SK-N-MC (cell line): ENCODE results near the gene COMMD7.

ENCODE experiments used
- DNase-seq: peaks from one replicate; pipeline ENCODE4 v3.0.0-alpha.2; 2011; ENCODE audit warnings: low read depth, low spot score
- H3K27ac ChIP-seq: fragments of 200-600 bp; sonication (generic); 2 replicates; pipeline ENCODE4 v1.5.1; 2016; ENCODE audit warnings: mixed run types
- H3K36me3 ChIP-seq: fragments of 200-600 bp; sonication (generic); 2 replicates; pipeline ENCODE4 v1.6.1; 2017; ENCODE audit warnings: antibody characterized with exemption, low read length, mixed read lengths; ENCODE audit not compliant: insufficient read depth
- H3K4me3 ChIP-seq: fragments of 200-600 bp; sonication (generic); 2 replicates; pipeline ENCODE4 v1.5.1; 2016
- H3K9ac ChIP-seq: fragments of 200-600 bp; sonication (generic); 2 replicates; pipeline ENCODE4 v1.8.0; 2017; ENCODE audit warnings: mixed run types, mixed read lengths; ENCODE audit not compliant: insufficient read length
- H3K9me3 ChIP-seq: fragments of 200-600 bp; sonication (generic); 2 replicates; pipeline ENCODE4 v1.6.1; 2017; ENCODE audit warnings: low read depth, mild to moderate bottlenecking, antibody characterized with exemption, low read length, moderate library complexity, mixed read lengths
- EZH2 ChIP-seq: fragments of 200-600 bp; sonication (generic); IDR thresholded peaks from one replicate; pipeline ENCODE4 v1.6.1; 2017; ENCODE audit warnings: antibody characterized with exemption
- FOXP2 ChIP-seq: optimal IDR thresholded peaks from 2 replicates; pipeline ENCODE3; 2011; ENCODE audit warnings: mild to moderate bottlenecking, moderate library complexity; ENCODE audit not compliant: insufficient read depth; ENCODE audit errors: extremely low read length, control extremely low read depth
- POLR2AphosphoS5 ChIP-seq: IDR thresholded peaks from 2 replicates; pipeline ENCODE4 v1.6.1; 2012; ENCODE audit warnings: mild to moderate bottlenecking, low read depth, low read length, borderline replicate concordance

Gene COMMD7

GRCh38 chr20:32675223-32675975 lies 67.9 kb downstream of the COMMD7 start:
- TF ChIP-seq EZH2: no peak
- no peak for TF ChIP-seq POLR2AphosphoS5
- no peak for TF ChIP-seq FOXP2
- H3K9ac ChIP-seq: no peak overlapping the region
- H3K4me3 ChIP-seq: no peak overlapping the region
- H3K27ac ChIP-seq: no peak overlapping the region
- DNase-seq: no peak
- no peaks in the 10 kb centered on the region for H3K36me3 ChIP-seq
- no peaks in the 10 kb centered on the region for H3K9me3 ChIP-seq

- no peak for TF ChIP-seq EZH2
- no peak for TF ChIP-seq POLR2AphosphoS5
- TF ChIP-seq FOXP2: no peak
- Histone ChIP-seq H3K36me3 (no peaks in the 10 kb centered on the region), H3K9me3 (no peaks in the 10 kb centered on the region), H3K4me3 (no peak overlapping the region), H3K27ac (no peak overlapping the region), H3K9ac (no peak overlapping the region)
- DNase-seq: no peak
Measured at GRCh38 chr20:32674362-32674789, 68.9 kb downstream of the COMMD7 start.

GRCh38 chr20:32672982-32673851 lies 70.0 kb downstream of the COMMD7 start:
- Histone ChIP-seq H3K4me3 (no peak overlapping the region), H3K27ac (no peak overlapping the region), H3K9me3 (no peaks in the 10 kb centered on the region), H3K9ac (peak overlapping the region; percentile 37), H3K36me3 (no peaks in the 10 kb centered on the region)
- DNase-seq: no peak
- TF ChIP-seq EZH2 (no peak), POLR2AphosphoS5 (no peak), FOXP2 (no peak)

- TF ChIP-seq FOXP2: no peak
- TF ChIP-seq POLR2AphosphoS5: no peak
- TF ChIP-seq EZH2: no peak
- no peaks in the 10 kb centered on the region for H3K36me3 ChIP-seq
- no peaks in the 10 kb centered on the region for H3K9me3 ChIP-seq
- H3K9ac ChIP-seq: peak overlapping the region; percentile 37
- H3K27ac ChIP-seq: no peak overlapping the region
- DNase-seq: no peak
- H3K4me3 ChIP-seq: no peak overlapping the region
Measured at GRCh38 chr20:32672394-32672981, 70.8 kb downstream of the COMMD7 start.

GRCh38 chr20:32670773-32671455 lies 72.4 kb downstream of the COMMD7 start:
- H3K27ac ChIP-seq: no peak overlapping the region
- no peak overlapping the region for H3K9ac ChIP-seq
- no peak overlapping the region for H3K4me3 ChIP-seq
- H3K9me3 ChIP-seq: no peaks in the 10 kb centered on the region
- TF ChIP-seq POLR2AphosphoS5 (no peak), EZH2 (no peak), FOXP2 (no peak)
- DNase-seq: no peak
- no peaks in the 10 kb centered on the region for H3K36me3 ChIP-seq

GRCh38 chr20:32667027-32667426 lies 76.2 kb downstream of the COMMD7 start:
- TF ChIP-seq EZH2: no peak
- no peak for TF ChIP-seq FOXP2
- H3K9ac ChIP-seq: no peak overlapping the region
- no peak overlapping the region for H3K27ac ChIP-seq
- no peaks in the 10 kb centered on the region for H3K9me3 ChIP-seq
- H3K36me3 ChIP-seq: no peaks in the 10 kb centered on the region
- DNase-seq: no peak
- H3K4me3 ChIP-seq: no peak overlapping the region

- DNase-seq: no peak
- no peaks in the 10 kb centered on the region for H3K9me3 ChIP-seq
- no peak overlapping the region for H3K27ac ChIP-seq
- H3K4me3 ChIP-seq: no peak overlapping the region
- TF ChIP-seq FOXP2 (no peak), POLR2AphosphoS5 (no peak)
- H3K9ac ChIP-seq: no peak overlapping the region
- H3K36me3 ChIP-seq: no peaks in the 10 kb centered on the region
Measured at GRCh38 chr20:32664678-32665159, 78.5 kb downstream of the COMMD7 start.
